ENCODE data around the gene PROC.

PROC gene

DNA sequence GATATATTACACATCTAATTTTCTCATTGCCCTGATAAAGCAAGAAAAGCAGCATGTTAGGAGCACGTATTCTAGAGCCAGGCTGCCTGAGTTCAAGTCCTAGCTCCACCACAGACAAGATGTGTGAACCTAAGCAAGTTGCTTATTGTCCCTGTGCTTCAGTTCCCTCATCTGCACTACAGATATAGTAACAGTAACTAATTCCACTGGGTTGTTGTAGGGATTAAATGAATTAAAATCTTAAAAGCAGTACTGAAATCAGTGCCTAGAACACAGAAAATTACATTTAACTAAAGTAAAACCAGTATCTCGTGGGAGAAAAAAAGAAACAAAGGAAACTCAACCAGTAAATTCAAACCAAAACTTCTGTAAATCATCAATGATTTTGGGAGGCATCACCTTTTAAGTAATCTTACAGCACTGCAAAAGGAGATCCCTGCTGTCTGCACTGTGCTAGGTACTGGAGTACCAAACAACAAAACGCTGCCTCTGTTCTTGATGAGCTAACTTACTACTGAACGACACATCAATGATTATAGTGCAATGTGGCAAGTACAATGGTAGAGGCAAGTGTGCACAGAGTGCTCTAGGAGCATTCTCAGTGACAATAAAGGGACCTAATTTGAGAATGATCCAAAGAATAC lies 38.4 kb upstream of the PROC start:
- H3K27ac ChIP-seq (ENCODE audit: extremely low read depth, low read depth, low read length): no peak overlapping the region
- ChIA-PET CTCF (interaction anchor here (0.8 to 1.2 kb wide), 3 partner anchors 9 to 36 kb away, joined by 3 read pairs; no protein-coding TSS in a partner anchor), POLR2A (no interaction called here)
- peaks cover 16% of the 10 kb centered on the region for H3K4me1 ChIP-seq (ENCODE audit: control insufficient read depth, insufficient read depth, low read length)
- TF ChIP-seq ZNF747 (tag by site-specific recombination; IDR thresholded peaks at IDR 0.05) (no peak), ZNF449 (tag by site-specific recombination; IDR thresholded peaks at IDR 0.05) (no peak), ZNF211 (tag by site-specific recombination; IDR thresholded peaks at IDR 0.05; ENCODE audit: low read depth) (no peak), ZFHX2 (tag by site-specific recombination; conservative IDR thresholded peaks at IDR 0.05) (no peak), ZNF777 (tag by site-specific recombination; IDR thresholded peaks at IDR 0.05; ENCODE audit: borderline replicate concordance) (no peak), ZNF341 (tag by site-specific recombination; IDR thresholded peaks at IDR 0.05; ENCODE audit: low read depth) (no peak), HOXC10 (CRISPR knock-in tag; IDR thresholded peaks at IDR 0.05) (no peak), ZNF426 (tag by site-specific recombination; IDR thresholded peaks at IDR 0.05) (no peak), ZNF473 (tag by site-specific recombination; IDR thresholded peaks at IDR 0.05) (no peak), KLF16 (tag by site-specific recombination; IDR thresholded peaks at IDR 0.05) (no peak), ZBTB49 (tag by site-specific recombination; IDR thresholded peaks at IDR 0.05; ENCODE audit: low read depth) (no peak), ZNF555 (tag by site-specific recombination; conservative IDR thresholded peaks at IDR 0.05) (no peak), GLIS1 (tag by site-specific recombination; IDR thresholded peaks at IDR 0.05) (no peak), ZFP37 (tag by site-specific recombination; IDR thresholded peaks at IDR 0.05) (no peak), ZNF707 (tag by site-specific recombination; IDR thresholded peaks at IDR 0.05) (no peak), ZNF18 (tag by site-specific recombination; IDR thresholded peaks at IDR 0.05) (no peak), ZFP69B (tag by site-specific recombination; IDR thresholded peaks at IDR 0.05) (no peak)
- TF ChIP-seq, protein P1, sequence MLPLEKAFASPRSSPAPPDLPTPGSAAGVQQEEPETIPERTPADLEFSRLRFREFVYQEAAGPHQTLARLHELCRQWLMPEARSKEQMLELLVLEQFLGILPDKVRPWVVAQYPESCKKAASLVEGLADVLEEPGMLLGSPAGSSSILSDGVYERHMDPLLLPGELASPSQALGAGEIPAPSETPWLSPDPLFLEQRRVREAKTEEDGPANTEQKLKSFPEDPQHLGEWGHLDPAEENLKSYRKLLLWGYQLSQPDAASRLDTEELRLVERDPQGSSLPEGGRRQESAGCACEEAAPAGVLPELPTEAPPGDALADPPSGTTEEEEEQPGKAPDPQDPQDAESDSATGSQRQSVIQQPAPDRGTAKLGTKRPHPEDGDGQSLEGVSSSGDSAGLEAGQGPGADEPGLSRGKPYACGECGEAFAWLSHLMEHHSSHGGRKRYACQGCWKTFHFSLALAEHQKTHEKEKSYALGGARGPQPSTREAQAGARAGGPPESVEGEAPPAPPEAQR (tag by site-specific recombination; IDR thresholded peaks at IDR 0.05): no peak
- no peaks in the 10 kb centered on the region for H3K9me3 ChIP-seq (ENCODE audit: control insufficient read depth, insufficient read depth, low read depth, low read length)
- H3K4me3 ChIP-seq (ENCODE audit: low read depth, low read length): no peak overlapping the region
- H3K36me3 ChIP-seq (ENCODE audit: control insufficient read depth in 2 of 2, insufficient read depth in 1 of 2, low read length in 2 of 2): peaks cover 3 to 4% of the 10 kb centered on the region in 2 experiments; a peak in 2 of 3 replicates

- Histone ChIP-seq H3K4me1 (ENCODE audit: control insufficient read depth, insufficient read depth, low read length) (peaks cover 26% of the 10 kb centered on the region; the same call in 1 of the 2 replicates), H3K4me3 (ENCODE audit: low read depth, low read length) (no peak overlapping the region), H3K27ac (ENCODE audit: extremely low read depth, low read depth, low read length) (no peak overlapping the region), H3K36me3 (ENCODE audit: control insufficient read depth in 2 of 2, insufficient read depth in 1 of 2, low read length in 2 of 2) (peaks cover under 1 to 2% of the 10 kb centered on the region in 2 experiments; a peak in 2 of 3 replicates), H3K9me3 (ENCODE audit: control insufficient read depth, insufficient read depth, low read depth, low read length) (no peaks in the 10 kb centered on the region)
- ChIA-PET CTCF (no interaction called here), POLR2A (no interaction called here)
- TF ChIP-seq ZNF600 (tag by site-specific recombination; IDR thresholded peaks at IDR 0.05) (no peak), MEIS1 (CRISPR knock-in tag; IDR thresholded peaks at IDR 0.05; ENCODE audit: borderline replicate concordance) (no peak), ZBTB17 (tag by site-specific recombination; IDR thresholded peaks at IDR 0.05) (no peak), CTCF (tag by site-specific recombination; IDR thresholded peaks at IDR 0.05) (no peak), ZNF514 (tag by site-specific recombination; IDR thresholded peaks at IDR 0.05) (no peak), GLI4 (tag by site-specific recombination; IDR thresholded peaks at IDR 0.05) (no peak), ZNF837 (tag by site-specific recombination; IDR thresholded peaks at IDR 0.05) (no peak), ZNF843 (tag by site-specific recombination; IDR thresholded peaks at IDR 0.05) (no peak), HOXD13 (CRISPR knock-in tag; IDR thresholded peaks at IDR 0.05; ENCODE audit: borderline replicate concordance) (no peak), ZNF341 (tag by site-specific recombination; IDR thresholded peaks at IDR 0.05; ENCODE audit: low read depth) (no peak), ZEB2 (tag by site-specific recombination; IDR thresholded peaks at IDR 0.05) (no peak), KLF8 (tag by site-specific recombination; IDR thresholded peaks at IDR 0.05) (no peak)
Measured at GRCh38 chr2:127381762-127382161, 36.5 kb upstream of the PROC start.

Data from HEK293 (cell line).